Measurements from ENCODE around the gene STOML3. TPM values are rescaled to one million over a fixed set of nuclear protein-coding genes. Genes with fewer than 3 reads are reported as not detected.

The STOML3 gene
- total RNA-seq, 2 donors from 2014 or later, result not detected

DNA sequence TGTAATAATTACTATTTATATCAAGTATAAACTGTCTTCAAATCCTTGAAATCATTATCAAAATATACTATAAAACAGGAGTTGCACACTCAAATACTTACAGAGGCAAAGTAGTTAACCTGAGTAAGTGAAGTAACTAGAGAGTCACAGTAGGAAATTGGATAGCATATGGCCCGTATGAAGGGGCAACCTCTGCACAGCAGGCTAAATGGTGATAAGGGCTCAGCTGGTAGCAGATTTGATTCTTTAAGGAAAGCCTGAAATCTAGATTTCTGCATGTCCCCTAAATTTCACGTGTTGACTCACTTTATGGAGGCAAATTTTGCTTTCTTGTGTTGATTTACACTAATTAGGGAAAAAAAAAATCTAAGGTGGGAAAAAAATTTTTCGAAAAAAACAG, 46.4 kb downstream of the STOML3 start:
- TF ChIP-seq POLR2A (IDR thresholded peaks at IDR 0.05), result no peak
- TF ChIP-seq, protein P1, sequence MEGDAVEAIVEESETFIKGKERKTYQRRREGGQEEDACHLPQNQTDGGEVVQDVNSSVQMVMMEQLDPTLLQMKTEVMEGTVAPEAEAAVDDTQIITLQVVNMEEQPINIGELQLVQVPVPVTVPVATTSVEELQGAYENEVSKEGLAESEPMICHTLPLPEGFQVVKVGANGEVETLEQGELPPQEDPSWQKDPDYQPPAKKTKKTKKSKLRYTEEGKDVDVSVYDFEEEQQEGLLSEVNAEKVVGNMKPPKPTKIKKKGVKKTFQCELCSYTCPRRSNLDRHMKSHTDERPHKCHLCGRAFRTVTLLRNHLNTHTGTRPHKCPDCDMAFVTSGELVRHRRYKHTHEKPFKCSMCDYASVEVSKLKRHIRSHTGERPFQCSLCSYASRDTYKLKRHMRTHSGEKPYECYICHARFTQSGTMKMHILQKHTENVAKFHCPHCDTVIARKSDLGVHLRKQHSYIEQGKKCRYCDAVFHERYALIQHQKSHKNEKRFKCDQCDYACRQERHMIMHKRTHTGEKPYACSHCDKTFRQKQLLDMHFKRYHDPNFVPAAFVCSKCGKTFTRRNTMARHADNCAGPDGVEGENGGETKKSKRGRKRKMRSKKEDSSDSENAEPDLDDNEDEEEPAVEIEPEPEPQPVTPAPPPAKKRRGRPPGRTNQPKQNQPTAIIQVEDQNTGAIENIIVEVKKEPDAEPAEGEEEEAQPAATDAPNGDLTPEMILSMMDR (IDR thresholded peaks at IDR 0.05), result no peak
- H3K27ac ChIP-seq, result no peak overlapping the region
- ATAC-seq, result no peak
- H3K36me3 ChIP-seq (replicated peaks in 1 of 2; ENCODE audit: insufficient read depth in 1 of 2, low read depth in 2 of 2), result no peaks in the 10 kb centered on the region
- H3K27me3 ChIP-seq, result no peaks in the 10 kb centered on the region
- DNase-seq, result no peak
- H3K4me1 ChIP-seq, result no peaks in the 10 kb centered on the region
- H3K4me3 ChIP-seq, result no peak overlapping the region
- intact Hi-C loops (cut with DNase I), result no loop called here
- 49% methylated on average over 3 of the region's 3 CpGs for WGBS, 2 donors
- H3K9me3 ChIP-seq, result no peaks in the 10 kb centered on the region

DNA sequence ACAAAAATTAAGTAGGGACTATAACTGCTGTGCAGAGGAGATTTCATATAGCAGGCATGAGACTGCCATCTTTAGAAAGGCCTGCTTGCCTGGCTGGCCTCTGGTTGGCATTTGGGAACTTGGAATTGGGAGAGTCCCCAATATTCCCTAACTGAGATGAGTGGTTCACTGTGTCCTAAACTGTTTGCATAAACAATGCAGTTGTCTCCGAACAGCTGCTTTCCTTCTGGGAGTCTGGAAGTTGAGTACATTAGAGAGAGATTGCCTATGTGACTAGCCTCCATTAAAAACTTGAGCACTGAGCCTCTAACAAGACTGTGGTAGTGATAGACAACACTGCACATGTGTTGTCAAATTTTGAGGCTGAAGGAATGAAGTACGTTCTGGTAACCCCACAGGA, 47.4 kb downstream of the STOML3 start:
- H3K4me1 ChIP-seq, result no peaks in the 10 kb centered on the region
- WGBS, 2 donors, result 78 to 83% methylated on average over 2 of the region's 2 CpGs
- no peak overlapping the region for H3K4me3 ChIP-seq
- H3K9me3 ChIP-seq, result no peaks in the 10 kb centered on the region
- H3K27ac ChIP-seq, result no peak overlapping the region
- TF ChIP-seq, protein P1 (IDR thresholded peaks at IDR 0.05), result no peak
- no peak for TF ChIP-seq POLR2A (IDR thresholded peaks at IDR 0.05)
- H3K36me3 ChIP-seq (replicated peaks in 1 of 2; ENCODE audit: insufficient read depth in 1 of 2, low read depth in 2 of 2), result no peaks in the 10 kb centered on the region
- intact Hi-C loops (cut with DNase I), result no loop called here
- ATAC-seq (no peak), DNase-seq (no peak)
- H3K27me3 ChIP-seq, result no peaks in the 10 kb centered on the region

DNA sequence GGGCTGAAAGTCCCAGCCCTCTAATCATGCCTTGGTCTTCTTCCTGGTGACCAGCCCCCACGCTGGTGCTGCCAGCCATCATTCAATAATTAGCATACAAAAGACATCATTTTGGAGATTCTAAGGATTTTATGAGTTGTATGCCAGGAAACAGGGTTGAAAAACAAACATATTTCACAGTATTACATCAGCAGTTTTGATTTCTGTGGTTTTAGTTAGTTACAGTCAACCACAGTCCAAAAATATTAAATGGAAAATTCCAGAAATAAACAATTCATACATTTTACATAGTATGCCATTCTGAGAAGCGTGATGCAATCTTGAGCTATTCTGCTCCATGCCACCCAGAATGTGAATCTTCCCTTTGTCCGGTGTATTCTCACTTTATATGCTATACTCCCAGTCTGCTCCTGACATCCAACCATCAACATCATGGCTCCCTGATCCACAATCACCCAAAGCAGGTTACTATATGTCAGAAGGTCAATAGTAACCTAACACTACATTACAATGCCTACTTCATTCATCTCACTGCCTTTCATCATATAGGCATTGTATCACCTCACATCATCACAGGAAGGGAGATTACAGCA, 49.2 kb downstream of the STOML3 start:
- ATAC-seq, result no peak
- Histone ChIP-seq H3K4me1 (no peaks in the 10 kb centered on the region), H3K27me3 (no peaks in the 10 kb centered on the region), H3K4me3 (no peak overlapping the region), H3K9me3 (no peaks in the 10 kb centered on the region), H3K27ac (no peak overlapping the region), H3K36me3 (replicated peaks in 1 of 2; ENCODE audit: insufficient read depth in 1 of 2, low read depth in 2 of 2) (no peaks in the 10 kb centered on the region)
- TF ChIP-seq, protein P1 (IDR thresholded peaks at IDR 0.05), result no peak
- no peak for TF ChIP-seq POLR2A (IDR thresholded peaks at IDR 0.05)
- intact Hi-C loops (cut with DNase I), result no loop called here
- no peak for DNase-seq
- WGBS, 2 donors, result 80 to 93% methylated on average over 3 of the region's 3 CpGs

DNA sequence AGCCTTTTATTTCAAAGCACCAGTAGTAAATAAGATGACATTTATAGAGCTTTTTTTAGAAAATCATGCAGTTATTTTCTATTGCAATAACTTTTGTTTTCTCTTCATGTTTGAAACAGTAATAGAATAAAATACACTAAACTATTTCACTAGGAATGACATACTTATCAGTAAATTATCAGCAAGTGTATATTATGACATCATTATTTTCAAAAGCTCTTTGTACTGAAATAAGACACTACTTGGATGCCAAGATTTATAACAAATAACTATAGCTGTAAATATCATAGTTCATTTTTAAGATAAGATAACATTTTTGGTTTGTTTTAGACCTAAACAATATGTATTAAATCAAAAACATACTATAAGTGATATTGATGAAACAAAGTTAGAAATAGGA, 56.8 kb downstream of the STOML3 start:
- ATAC-seq (no peak), DNase-seq (no peak)
- TF ChIP-seq POLR2A (IDR thresholded peaks at IDR 0.05), result no peak
- TF ChIP-seq, protein P1 (IDR thresholded peaks at IDR 0.05), result no peak
- H3K27ac ChIP-seq, result no peak overlapping the region
- intact Hi-C loops (cut with DNase I), result no loop called here
- H3K4me1 ChIP-seq, result no peaks in the 10 kb centered on the region
- no peak overlapping the region for H3K4me3 ChIP-seq
- H3K9me3 ChIP-seq, result no peaks in the 10 kb centered on the region
- no peaks in the 10 kb centered on the region for H3K27me3 ChIP-seq
- no peaks in the 10 kb centered on the region for H3K36me3 ChIP-seq (replicated peaks in 1 of 2; ENCODE audit: insufficient read depth in 1 of 2, low read depth in 2 of 2)

DNA sequence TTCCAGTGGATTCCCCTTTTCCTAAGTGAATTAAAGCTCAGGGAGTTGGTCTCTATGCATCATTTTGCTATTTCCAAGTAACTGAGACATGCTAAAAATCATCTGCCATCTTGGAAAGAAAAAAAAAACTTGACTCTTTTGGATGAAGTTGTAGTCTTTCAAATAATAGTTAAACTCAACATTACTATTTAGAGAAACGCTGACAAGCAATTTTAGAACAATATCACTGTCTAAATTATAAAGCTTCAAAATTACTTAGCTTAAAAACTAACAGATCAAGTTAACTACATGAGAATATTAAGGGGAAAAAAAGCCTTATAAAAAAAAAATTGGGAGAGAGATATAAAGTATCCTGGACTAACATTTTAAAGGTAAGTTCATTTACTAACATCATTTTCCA, 68.5 kb downstream of the STOML3 start:
- WGBS, 2 donors, result 80 to 92% methylated on average over 1 of the region's 1 CpG
- Histone ChIP-seq H3K36me3 (replicated peaks in 1 of 2; ENCODE audit: insufficient read depth in 1 of 2, low read depth in 2 of 2) (no peaks in the 10 kb centered on the region), H3K27ac (no peak overlapping the region)

More for the DNA sequence above, 68.5 kb downstream of the STOML3 start:
- no peak for DNase-seq
- intact Hi-C loops (cut with DNase I), result no loop called here
- Histone ChIP-seq H3K4me1 (no peaks in the 10 kb centered on the region), H3K4me3 (no peak overlapping the region), H3K27me3 (no peaks in the 10 kb centered on the region), H3K9me3 (no peaks in the 10 kb centered on the region)
- ATAC-seq, result no peak
- no peak for TF ChIP-seq POLR2A (IDR thresholded peaks at IDR 0.05)
- TF ChIP-seq, protein P1 (IDR thresholded peaks at IDR 0.05), result no peak

Data from body of pancreas (tissue), 4 donors.